Astrocyte (in vitro differentiated cells and primary cell): Measurements from ENCODE around the gene PPM1E. TPM values are rescaled to one million over a fixed set of nuclear protein-coding genes. Genes with fewer than 3 reads are reported as not detected.
"Not testable (repeated sequence)": the region's sequence is repeated elsewhere in the genome, so short reads cannot be mapped to it uniquely, and the experiment has no call there.

Experiments used
- DNase-seq: peaks from one replicate; pipeline ENCODE4 v3.0.0-alpha.2; 2010; ENCODE audit warnings: low read depth
- FAIRE-seq: peaks from 2 replicates; lab custom pipeline; 2011; peaks lifted over from hg19 to GRCh38; lab: Jason Lieb, UNC
- H2AFZ ChIP-seq: 2 replicates; pipeline ENCODE4 v1.6.0; 2012; ENCODE audit warnings: low read depth, low read length, inconsistent platforms
- H3K27ac ChIP-seq: 2 replicates; pipeline ENCODE4 v1.5.1; 2011; ENCODE audit warnings: low read depth, low read length, inconsistent platforms
- H3K27me3 ChIP-seq: 2 replicates; pipeline ENCODE4 v1.6.0; 2011; ENCODE audit warnings: low read length, inconsistent platforms; ENCODE audit not compliant: insufficient read depth
- H3K36me3 ChIP-seq: 2 replicates; pipeline ENCODE4 v1.5.1; 2011; ENCODE audit warnings: low read length, inconsistent platforms; ENCODE audit not compliant: insufficient read depth
- H3K4me1 ChIP-seq: 2 replicates; pipeline ENCODE4 v1.5.1; 2011; ENCODE audit warnings: low read length, inconsistent platforms; ENCODE audit not compliant: insufficient read depth
- H3K4me2 ChIP-seq: 2 replicates; pipeline ENCODE4 v1.6.0; 2012; ENCODE audit warnings: low read length, inconsistent platforms
- H3K4me3 ChIP-seq: 2 replicates; pipeline ENCODE4 v1.5.1; 2011; ENCODE audit warnings: low read depth, mild to moderate bottlenecking, low read length, inconsistent platforms; ENCODE audit not compliant: insufficient read depth
- H3K79me2 ChIP-seq: 2 replicates; pipeline ENCODE4 v1.6.0; 2012; ENCODE audit warnings: mild to moderate bottlenecking, low read length, inconsistent platforms; ENCODE audit not compliant: insufficient read depth
- H3K9ac ChIP-seq: 2 replicates; pipeline ENCODE4 v1.6.0; 2012; ENCODE audit warnings: mild to moderate bottlenecking, low read length, inconsistent platforms
- H3K9me3 ChIP-seq: 2 replicates; pipeline ENCODE4 v1.5.1; 2012; ENCODE audit warnings: low read depth, mild to moderate bottlenecking, low read length, inconsistent platforms; ENCODE audit not compliant: insufficient read depth
- H4K20me1 ChIP-seq: 2 replicates; pipeline ENCODE4 v1.6.0; 2012; ENCODE audit warnings: low read length, inconsistent platforms; ENCODE audit not compliant: insufficient read depth
- H3K27ac Mint-ChIP-seq: one replicate; pipeline ENCODE4 v1.8.0; 2021; ENCODE audit warnings: mild to moderate bottlenecking, mixed read lengths; ENCODE audit not compliant: unreplicated experiment
- H3K27me3 Mint-ChIP-seq: one replicate; pipeline ENCODE4 v1.8.0; 2021; ENCODE audit warnings: low read depth, mixed read lengths; ENCODE audit not compliant: unreplicated experiment
- H3K36me3 Mint-ChIP-seq: one replicate; pipeline ENCODE4 v1.8.0; 2021; ENCODE audit warnings: low read depth, mixed read lengths; ENCODE audit not compliant: unreplicated experiment
- H3K4me1 Mint-ChIP-seq: one replicate; pipeline ENCODE4 v1.8.0; 2021; ENCODE audit warnings: low read depth, mixed read lengths; ENCODE audit not compliant: unreplicated experiment
- H3K4me3 Mint-ChIP-seq: one replicate; pipeline ENCODE4 v1.8.0; 2021; ENCODE audit warnings: mild to moderate bottlenecking, moderate library complexity, mixed read lengths; ENCODE audit not compliant: unreplicated experiment
- H3K9me3 Mint-ChIP-seq: one replicate; pipeline ENCODE4 v1.8.0; 2021; ENCODE audit warnings: mild to moderate bottlenecking, mixed read lengths; ENCODE audit not compliant: unreplicated experiment
- EZH2 ChIP-seq: IDR thresholded peaks from 2 replicates; pipeline ENCODE4 v1.6.1; 2012; ENCODE audit warnings: mild to moderate bottlenecking, low read length, inconsistent platforms; ENCODE audit not compliant: insufficient read depth
- total RNA-seq: library from RNA; stranded (reverse); gene quantifications from 2 replicates; pipeline ENCODE4 v1.2.1, GENCODE V29; 2021
- TF ChIP-seq, protein P1 (sequence below): IDR thresholded peaks from 2 replicates; pipeline ENCODE4 v1.5.1; 2011; ENCODE audit warnings: low read depth, mild to moderate bottlenecking, inconsistent platforms, low read length, moderate library complexity; ENCODE audit not compliant: insufficient read depth

PPM1E gene
- total RNA-seq, 1 donor from 2014 or later = 0.79 TPM

- no peaks in the 10 kb centered on the region for H4K20me1 ChIP-seq
- Mint-ChIP-seq H3K36me3 (no peaks in the 10 kb centered on the region), H3K9me3 (no peaks in the 10 kb centered on the region), H3K27me3 (no peaks in the 10 kb centered on the region), H3K4me3 (no peak overlapping the region), H3K4me1 (peaks cover 11% of the 10 kb centered on the region), H3K27ac (no peak overlapping the region)
- H3K36me3 ChIP-seq = no peaks in the 10 kb centered on the region
- FAIRE-seq (no peak), DNase-seq (no peak)
- H3K9ac ChIP-seq = no peak overlapping the region
- TF ChIP-seq, protein P1, sequence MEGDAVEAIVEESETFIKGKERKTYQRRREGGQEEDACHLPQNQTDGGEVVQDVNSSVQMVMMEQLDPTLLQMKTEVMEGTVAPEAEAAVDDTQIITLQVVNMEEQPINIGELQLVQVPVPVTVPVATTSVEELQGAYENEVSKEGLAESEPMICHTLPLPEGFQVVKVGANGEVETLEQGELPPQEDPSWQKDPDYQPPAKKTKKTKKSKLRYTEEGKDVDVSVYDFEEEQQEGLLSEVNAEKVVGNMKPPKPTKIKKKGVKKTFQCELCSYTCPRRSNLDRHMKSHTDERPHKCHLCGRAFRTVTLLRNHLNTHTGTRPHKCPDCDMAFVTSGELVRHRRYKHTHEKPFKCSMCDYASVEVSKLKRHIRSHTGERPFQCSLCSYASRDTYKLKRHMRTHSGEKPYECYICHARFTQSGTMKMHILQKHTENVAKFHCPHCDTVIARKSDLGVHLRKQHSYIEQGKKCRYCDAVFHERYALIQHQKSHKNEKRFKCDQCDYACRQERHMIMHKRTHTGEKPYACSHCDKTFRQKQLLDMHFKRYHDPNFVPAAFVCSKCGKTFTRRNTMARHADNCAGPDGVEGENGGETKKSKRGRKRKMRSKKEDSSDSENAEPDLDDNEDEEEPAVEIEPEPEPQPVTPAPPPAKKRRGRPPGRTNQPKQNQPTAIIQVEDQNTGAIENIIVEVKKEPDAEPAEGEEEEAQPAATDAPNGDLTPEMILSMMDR = no peak
- TF ChIP-seq EZH2 = no peak
- H2AFZ ChIP-seq = no peak overlapping the region
- no peak overlapping the region for H3K4me3 ChIP-seq
- no peaks in the 10 kb centered on the region for H3K9me3 ChIP-seq
- no peak overlapping the region for H3K27ac ChIP-seq
- H3K4me1 ChIP-seq = peaks cover 10% of the 10 kb centered on the region
- no peaks in the 10 kb centered on the region for H3K79me2 ChIP-seq
- H3K27me3 ChIP-seq = no peaks in the 10 kb centered on the region
- H3K4me2 ChIP-seq = no peak overlapping the region
These were observed 34.2 kb downstream of the PPM1E start for GRCh38 chr17:58789831-58790230.

DNA sequence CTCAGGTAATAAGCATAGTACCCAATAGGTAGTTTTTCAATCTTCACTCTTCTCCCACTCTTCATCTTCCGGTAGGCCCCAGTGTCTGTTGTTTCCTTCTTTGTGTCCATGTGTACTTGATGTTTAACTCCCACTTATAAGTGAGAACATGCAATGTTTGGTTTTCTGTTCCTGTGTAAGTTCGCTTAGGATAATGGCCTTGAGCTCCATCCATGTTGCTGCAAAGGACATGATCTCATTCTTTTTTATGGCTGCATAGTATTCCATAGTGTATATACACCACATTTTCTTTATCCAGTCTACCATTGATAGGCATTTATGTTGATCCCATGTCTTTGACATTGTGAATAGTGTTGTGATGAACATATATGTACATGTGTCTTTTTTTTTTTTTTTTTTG lies 38.9 kb downstream of the PPM1E start:
- not testable (repeated sequence) for H3K4me1 Mint-ChIP-seq, H3K4me2 ChIP-seq, H3K9me3 ChIP-seq, H3K9me3 Mint-ChIP-seq, H3K27me3 Mint-ChIP-seq, H3K27ac Mint-ChIP-seq, H3K79me2 ChIP-seq, H3K36me3 ChIP-seq, H3K4me3 Mint-ChIP-seq, H3K27ac ChIP-seq, H2AFZ ChIP-seq, DNase-seq, H3K4me3 ChIP-seq, H3K27me3 ChIP-seq, H3K36me3 Mint-ChIP-seq, FAIRE-seq, H3K9ac ChIP-seq, H4K20me1 ChIP-seq, H3K4me1 ChIP-seq

GRCh38 chr17:58802188-58802587 lies 46.5 kb downstream of the PPM1E start:
- no peaks in the 10 kb centered on the region for H3K9me3 ChIP-seq
- Mint-ChIP-seq H3K27ac (no peak overlapping the region), H3K4me1 (no peaks in the 10 kb centered on the region), H3K4me3 (no peak overlapping the region), H3K27me3 (no peaks in the 10 kb centered on the region), H3K9me3 (peaks cover 7% of the 10 kb centered on the region), H3K36me3 (no peaks in the 10 kb centered on the region)
- FAIRE-seq = no peak
- H3K4me2 ChIP-seq = no peak overlapping the region
- H2AFZ ChIP-seq = no peak overlapping the region
- H4K20me1 ChIP-seq = no peaks in the 10 kb centered on the region
- no peak for TF ChIP-seq EZH2
- TF ChIP-seq, protein P1 = no peak
- H3K4me1 ChIP-seq = no peaks in the 10 kb centered on the region
- no peaks in the 10 kb centered on the region for H3K27me3 ChIP-seq
- no peak overlapping the region for H3K27ac ChIP-seq
- no peak for DNase-seq
- H3K36me3 ChIP-seq = no peaks in the 10 kb centered on the region
- H3K4me3 ChIP-seq = no peak overlapping the region
- no peak overlapping the region for H3K9ac ChIP-seq
- H3K79me2 ChIP-seq = no peaks in the 10 kb centered on the region
